T1000 (cell line): ENCODE data around the gene PWP2.
"Not testable (repeated sequence)": the region's sequence is repeated elsewhere in the genome, so short reads cannot be mapped to it uniquely, and the experiment has no call there.

Experiments
- DNase-seq: peaks from one replicate; lab custom pipeline; 2025; ENCODE audit warnings: mixed read lengths; lab: John Stamatoyannopoulos, UW

Gene PWP2

DNA sequence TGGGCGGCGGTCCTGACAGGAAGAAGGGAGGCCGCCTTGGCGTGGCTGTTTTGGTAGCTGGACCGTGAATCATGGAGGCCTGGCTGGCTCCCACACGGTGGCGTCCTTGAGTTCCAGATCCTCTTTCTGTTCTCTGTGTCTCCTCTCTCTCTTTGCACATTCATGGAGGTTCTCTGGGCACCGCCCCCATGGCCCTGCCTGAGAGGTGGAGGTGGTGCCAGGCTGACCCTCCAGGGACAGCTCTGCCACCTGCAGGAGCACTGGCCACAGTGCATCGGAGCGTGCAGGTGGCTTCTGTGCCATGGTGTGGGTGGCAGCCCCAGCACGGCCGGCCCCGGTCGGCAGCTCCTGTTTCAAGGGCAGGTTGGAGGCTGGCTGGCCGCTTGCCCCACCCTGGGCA lies 30.8 kb downstream of the PWP2 start:
- DNase-seq, result not testable (repeated sequence)

DNA sequence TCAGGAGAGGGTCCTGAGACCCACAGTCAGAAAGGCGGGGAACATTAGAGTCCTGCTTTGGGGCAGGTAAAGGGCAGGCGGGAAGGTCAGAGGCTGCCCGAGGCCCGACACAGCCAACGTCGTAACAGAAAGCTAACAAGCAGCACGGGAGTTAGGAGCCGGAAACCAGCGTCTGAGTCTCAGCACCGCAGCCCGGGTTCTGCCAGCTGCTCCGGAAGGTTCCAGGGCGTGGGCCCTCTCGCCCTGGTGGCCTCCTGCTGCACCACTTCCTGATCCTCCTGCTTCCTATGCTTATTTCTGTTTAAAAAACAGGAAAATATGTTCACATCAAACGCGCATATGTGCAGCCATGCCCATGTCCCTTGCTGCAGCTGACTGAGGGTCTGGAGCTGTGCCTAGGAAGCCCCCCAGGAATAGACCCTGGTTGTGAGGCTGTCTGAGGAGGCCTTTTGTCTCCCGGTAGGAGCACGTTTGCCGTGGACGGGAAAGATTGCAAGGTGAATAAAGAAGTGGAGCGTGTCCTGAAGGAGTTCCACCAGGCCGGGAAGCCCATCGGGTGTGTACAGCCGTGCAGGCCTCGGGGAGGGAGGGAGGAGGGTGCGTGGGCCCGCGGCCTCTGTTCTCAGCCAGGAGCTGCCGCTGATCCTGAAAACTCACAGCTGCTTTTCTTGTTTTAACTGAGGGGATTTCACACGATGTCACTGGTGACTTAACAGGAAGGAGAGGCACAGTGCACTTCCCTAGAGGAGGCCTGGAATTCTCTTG lies 32.8 kb downstream of the PWP2 start:
- DNase-seq, result not testable (repeated sequence)

DNA sequence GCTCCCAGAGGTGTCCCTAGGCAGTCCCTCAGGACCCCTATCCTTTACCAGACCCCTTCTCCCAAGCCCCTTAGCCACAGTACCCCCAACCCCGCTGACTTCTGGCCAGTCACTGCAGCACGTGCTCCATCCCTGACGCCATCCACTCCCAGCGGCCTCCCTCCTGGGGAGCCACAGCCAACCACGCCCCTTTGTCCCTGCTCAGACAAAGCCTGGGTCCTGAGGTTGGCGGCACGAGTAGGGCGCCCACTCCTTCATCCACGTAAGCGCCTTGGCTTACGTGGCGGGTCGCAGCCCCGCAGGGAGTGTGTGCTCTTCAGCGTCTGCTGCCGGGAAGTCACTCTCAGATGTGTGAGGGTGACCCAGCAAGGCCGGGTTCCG lies 33.3 kb downstream of the PWP2 start:
- DNase-seq, result not testable (repeated sequence)

DNA sequence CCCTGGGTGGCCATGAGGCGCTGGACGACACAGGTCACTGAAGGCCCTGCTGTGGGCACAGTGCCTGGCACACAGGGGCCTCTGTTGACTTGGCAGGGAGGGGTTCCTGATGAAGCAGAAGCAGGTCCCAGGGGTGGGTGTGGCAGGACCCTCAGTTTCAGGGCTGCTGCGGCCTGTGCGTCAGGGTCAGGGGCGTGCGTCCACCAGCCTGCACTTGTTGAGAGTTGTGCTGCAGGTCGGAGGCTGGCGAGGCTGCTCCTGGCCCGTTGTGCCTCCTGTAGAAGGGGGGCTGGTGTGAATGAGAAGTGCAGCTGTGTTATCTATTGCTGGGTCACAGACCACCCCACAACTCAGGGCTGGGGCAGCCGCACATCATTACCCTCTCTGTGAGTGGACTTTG lies 35.3 kb downstream of the PWP2 start:
- DNase-seq, result not testable (repeated sequence)

DNA sequence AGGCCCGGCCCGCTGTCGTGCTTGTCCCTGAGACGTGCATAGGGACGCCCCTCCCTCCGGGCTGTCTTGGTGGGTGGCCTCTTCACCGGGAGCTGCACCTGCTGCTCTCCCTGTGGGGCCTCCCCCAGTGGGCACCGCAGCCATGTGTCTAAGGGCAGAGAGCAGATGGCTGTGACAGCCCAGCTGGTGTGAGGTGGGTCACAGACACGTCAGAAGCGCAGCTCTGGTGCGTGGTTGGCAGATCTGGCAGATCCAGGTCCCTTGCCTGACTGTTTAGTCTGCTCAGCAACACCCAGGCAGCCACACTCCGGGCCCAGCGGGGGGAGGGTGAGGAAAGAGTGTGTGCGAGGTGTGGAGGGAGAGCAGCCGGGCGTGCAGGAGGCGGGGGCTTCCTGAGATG lies 36.2 kb downstream of the PWP2 start:
- DNase-seq, result not testable (repeated sequence)

DNA sequence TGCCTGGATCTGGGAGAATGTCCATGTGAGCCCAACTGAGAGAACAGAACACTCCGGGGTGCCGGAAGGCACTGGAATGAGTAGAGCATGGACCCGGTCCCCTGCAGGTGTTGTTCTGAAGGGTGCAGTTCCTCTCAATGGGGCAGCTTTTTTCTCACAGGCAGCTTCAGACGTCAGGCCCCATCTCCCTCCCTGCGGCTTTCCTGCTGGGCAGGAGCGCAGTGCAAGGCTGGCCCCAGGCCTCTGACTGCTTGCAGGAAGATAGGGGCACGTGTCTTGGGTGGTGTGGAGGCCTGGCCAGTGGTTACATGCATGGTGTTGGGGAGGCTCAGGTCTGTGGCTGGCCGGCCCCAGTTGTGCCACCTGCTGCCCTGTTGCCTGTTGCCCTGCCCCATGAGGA lies 36.8 kb downstream of the PWP2 start:
- DNase-seq, result not testable (repeated sequence)

DNA sequence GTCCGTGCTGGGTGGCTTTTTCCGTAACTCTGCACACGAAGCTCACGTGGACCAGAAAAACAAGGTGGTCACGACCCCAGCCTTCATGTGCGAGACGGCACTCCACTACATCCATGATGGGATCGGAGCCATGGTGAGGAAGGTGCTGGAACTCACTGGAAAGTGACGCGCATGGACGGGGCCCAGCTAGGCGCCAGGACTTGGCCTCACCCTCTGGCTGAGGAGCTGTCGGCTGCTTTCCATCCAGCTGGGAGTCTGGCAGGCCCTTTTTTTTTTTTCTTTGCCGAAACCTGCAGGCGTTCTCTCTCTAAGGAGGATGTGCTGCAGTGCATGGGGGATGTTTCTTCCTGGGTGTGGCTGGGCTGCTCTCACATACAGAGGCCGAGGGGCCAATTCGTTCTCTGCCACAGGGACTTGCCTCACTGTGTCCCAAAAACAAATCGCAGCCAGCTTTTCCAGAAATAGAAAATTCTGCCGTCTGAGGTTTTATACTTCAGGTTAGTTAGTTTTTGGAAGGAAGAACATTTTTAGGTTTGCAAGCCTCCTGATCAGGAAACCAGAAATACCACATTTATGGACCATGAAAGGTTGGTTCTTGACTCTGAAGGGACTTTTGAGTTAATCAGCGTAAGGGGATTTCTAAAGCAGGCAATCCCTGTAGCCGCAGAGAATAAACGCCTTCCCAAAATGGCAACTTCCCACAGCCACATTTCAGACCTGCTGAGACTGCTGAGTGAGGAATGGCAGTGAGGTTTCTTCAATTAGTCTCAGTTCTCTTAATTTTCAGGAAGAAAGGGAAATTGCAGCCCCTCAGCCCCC lies 37.8 kb downstream of the PWP2 start:
- not testable (repeated sequence) for DNase-seq

DNA sequence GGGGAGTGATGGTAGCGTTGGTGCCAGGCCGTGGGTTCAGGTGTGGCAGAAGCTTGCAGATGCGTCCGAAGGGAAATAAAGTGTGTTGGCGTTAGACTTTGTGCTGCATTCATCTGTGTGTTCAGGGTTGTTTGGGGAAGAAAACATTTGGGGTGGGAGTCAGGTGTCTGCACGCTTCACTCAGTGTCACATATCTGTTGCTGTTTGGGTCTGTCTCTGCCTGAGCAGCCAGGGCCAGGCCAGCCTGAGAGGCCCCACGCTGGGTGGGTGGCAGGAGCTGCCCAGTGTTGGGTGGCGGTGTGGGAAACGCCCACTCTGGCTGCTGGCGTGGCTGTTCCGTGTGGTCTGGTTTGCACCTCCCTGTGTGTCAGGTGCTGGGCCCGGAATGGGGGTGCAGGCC lies 38.4 kb downstream of the PWP2 start:
- not testable (repeated sequence) for DNase-seq

DNA sequence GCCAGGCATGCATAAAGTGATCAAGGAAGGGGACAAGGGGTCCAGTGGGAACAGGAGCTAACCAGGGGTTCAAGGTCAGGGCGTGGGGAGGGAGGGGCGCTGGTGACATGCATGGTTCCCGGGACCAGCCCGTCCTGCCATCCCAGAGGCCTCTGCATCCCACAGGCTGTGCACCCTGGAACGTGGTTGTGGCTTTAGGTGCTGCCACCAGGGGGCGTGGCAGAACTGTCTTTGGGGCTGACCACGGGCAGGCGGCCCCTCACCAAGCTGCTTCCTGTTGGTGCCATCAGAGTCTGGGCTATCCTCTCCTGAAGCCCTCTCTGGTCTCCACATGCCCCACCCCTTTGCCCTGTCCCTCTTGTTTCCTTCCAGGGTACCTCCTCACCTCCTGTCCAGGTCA lies 39.9 kb downstream of the PWP2 start:
- DNase-seq, result not testable (repeated sequence)

DNA sequence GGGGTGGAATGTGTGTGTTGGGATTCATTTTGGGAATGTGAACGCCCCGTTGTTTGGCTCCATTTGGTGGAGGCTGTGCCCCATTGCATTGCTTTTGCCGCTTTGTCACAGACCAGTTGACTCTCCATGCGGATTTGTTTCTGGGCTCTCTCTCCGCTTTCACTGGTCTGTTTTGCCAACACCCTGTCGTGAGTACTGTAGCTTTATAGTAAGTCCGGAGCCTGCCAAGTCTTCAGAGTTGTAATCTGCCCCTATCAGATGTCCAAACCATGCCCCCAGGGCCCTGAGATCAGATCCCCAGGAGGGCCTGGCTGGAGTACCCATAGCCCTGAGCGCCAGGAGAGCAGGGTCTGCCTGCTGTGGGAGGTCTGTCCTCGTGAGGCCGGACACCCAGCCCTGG lies 43.1 kb downstream of the PWP2 start:
- not testable (repeated sequence) for DNase-seq

DNA sequence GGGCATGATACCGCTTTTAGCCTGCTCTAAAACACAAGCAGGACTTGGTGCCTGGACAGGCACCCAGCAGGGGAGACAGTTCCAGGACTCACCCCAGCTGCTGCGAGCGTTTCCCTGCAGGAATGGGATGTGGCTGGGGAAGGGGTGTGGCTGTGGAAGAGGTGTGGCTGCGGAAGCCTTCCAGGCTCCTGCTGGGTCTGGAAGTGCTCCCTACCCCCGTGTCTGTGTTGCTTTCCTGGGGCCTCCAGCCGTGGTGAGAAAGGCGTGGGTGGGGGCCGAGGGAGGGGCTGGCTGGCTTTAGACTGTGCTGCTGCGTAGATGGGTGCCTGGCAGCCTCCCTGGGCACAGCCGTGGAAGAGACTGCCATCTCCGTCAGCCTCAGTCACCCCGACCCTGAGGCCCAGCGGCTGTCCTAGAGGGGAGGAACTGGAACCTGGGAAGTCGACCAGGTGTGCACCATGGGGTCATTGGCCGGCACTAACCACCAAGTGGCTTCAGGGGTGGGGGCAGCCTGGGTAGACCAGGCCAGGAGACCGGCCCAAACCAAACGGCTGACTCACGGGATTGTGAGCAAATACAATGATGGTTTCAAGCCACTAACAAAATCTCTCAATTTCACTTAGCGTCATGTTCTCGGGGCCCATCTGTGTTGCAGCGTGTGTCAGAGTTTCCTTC lies 46.2 kb downstream of the PWP2 start:
- not testable (repeated sequence) for DNase-seq

DNA sequence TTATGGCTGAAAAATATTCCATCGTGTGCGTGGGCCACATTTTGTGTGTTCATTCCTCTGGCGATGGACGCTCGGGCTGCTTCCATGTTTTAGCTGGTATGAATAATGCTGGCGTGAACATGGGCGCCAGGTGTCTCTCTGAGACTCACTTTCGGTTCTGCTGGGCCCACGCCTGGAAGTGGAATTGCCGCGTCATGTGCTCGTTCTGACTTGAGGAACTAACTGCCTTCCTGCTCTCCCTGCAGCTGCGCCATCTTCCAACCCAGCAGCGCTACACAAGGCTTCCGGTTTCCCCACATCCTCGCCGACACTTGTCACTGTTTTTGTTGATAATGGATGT lies 46.7 kb downstream of the PWP2 start:
- not testable (repeated sequence) for DNase-seq

DNA sequence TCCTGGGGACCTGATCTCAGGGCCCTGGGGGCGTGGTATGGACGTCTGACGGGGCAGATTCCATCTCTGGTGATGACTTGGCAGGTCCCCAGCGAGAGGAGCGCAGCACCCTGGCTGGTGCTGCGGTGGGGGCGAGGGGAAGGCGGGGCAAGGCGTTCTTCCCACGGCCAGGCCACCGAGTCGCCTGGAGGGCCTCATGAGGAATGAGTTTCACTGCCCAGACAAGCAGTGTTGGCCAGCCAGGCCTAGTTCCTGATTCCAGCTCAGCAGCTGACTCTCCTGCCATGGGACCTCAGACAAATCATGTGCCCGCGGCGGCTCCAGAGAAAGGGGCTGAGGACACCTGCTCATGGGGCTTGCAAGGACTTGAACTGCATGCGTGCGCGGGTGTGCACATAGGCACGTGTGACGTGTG lies 47.6 kb downstream of the PWP2 start:
- not testable (repeated sequence) for DNase-seq

DNA sequence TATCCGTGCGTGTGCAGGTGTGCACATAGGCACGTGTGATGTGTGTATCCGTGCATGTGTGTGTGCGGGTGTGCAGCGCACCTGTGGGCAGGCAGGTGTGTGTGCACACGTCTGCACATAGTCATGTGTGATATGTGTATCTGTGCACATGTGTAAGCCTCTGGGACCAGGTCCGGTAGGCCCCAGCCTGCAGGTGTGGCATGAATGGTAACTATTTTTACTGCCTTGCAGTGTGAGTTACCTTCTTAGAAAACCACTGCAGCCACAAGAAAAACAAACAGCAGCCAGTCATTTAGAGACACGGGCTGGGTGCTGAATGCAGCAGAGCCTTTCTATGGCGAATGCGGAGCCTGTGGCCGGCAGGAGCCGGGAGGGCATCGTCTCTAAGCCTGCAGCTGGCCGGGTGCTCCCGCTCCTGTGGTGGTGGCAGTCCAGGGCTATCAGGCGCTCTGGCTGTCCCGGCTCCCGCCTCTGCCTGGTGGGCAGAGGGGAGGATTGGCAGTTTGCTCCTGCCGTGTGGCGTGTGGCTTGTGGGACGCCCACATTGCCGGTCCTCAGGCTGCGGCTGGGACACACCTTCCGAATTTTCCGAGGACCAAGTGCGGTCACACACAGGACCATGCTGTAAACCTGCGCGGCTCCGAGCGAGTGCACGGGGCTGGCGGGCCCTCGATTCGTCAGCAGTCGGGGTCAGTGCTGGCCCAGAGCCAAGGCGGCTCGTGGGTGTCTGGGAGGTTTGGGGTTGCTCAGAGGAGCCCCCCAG lies 48.2 kb downstream of the PWP2 start:
- not testable (repeated sequence) for DNase-seq

DNA sequence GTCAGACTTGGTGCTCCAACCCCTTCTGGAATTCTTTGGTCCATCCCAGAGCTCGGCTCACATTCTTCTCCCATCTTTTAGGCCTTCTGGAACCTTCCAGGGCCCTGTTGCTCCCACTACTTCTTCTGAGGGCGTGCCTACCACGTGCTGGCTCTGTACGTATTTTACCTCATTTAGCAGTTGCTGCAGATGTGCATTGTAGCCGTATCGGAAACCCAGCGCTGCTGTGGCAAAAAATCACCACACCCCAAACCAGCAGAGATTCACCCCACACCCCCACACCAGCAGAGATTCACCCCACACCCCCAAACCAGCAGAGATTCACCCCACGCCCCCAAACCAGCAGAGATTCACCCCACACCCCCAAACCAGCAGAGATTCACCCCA lies 48.8 kb downstream of the PWP2 start:
- not testable (repeated sequence) for DNase-seq

DNA sequence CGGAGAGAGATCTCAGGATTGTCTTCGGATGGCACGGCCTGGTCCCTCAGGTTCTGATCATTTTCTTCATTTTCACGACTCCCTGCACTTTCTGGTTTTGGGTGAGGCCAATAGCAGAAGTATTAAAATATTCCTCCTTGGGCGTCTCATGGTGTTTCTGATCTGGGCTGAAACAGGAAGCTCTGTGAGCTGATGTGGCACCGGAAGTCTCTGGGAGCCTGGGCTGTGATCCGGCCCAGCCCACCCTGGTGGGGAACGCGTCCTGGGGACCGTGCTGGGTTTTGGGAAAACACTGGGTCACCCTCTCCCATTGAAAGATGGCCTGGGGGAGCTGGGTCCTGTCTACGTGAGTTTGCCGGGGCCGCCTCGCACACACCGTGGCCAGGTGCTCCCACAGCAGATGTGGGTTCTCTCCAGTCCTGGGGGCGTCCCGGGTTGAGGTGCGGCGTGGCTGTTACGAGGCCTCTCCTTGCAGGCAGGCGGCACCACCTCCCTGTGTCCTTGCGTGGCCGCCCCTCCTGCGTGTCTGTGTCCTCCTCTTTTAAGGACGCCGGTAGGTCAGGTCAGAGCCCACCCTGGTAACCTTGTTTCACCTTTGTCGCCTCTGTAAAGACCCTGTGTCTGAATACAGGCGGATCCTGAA lies 50.4 kb downstream of the PWP2 start:
- DNase-seq, result not testable (repeated sequence)

DNA sequence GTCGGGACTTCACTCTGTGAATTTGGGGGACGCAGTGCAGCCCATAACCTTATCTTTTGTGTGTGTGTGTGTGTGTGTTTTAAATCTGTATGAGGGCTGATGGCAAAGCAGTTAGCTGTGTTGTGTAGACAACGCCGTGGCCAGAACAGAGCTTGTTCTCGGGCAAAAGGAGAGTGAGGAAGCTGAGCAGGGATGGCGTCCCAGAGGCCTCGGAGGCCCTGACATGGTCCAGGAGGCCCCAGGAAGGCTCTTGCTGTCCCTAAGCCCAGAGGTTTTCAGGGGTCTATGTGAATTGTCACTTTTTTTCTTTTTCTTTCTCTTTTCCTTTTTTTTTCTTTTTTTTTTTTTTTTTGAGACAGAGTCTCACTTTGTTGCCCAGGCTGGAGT lies 50.9 kb downstream of the PWP2 start:
- not testable (repeated sequence) for DNase-seq

DNA sequence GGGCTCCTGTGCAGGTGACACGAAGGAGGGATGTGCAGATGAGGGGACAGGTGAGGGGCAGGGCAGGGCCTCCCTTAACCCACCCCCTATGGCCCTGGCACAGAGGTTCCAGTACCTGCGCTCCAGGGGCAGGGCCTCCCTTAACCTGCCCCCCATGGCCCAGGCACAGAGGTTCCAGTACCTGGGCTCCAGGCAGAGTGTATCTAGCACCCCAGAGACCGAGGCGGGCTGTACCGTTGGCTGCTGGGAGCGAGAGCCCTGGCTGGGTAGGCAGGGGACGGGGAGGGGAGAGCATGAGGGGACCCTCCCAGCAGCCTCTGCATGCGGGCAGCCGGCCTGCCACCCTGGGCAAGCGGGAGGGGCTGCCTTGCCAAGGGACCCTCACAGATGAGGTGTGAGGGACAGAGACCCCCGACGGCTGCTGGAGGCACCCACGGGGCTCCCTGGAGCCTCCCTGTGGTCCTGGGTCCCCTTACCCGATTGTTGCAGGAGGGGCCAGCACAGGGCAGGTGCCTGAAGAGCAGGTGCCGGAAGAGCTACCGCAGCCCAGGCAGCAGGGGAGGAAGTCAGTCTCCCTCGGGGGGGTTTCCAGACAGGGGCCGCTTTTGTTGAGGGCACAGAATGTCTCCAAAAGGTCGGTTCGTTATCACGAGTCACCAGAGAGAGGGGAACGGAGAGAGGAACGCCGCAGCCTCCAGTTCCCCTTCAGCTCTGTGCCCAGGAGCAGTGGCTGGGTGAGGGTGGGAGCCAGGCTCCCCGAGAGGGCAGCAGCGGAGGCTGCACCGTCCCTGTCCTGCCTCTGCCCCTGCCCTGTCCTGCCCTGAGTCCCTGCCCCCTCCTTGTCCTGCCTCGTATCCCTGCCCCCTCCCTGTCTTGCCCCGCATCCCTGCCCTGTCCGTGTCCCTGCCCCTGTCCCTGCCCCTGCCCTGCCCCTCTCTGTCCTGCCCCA lies 52.4 kb downstream of the PWP2 start:
- DNase-seq, result not testable (repeated sequence)

DNA sequence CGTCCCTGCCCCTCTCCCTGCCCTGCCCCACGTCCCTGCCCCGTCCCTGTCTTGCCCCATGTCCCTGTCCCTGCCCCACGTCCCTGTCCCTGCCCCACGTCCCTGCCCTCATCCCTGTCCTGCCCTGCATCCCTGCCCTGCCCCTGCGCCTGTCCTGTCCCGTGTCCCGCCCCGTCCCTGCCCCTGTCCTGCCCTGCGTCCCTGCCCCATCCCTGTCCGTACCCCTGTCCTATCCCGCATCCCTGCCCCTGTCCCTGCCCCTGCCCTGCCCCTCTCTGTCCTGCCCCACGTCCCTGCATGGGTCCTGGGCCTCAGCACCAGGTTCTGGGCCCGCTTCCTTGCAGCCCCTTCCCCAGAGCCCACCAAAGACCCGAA lies 53.1 kb downstream of the PWP2 start:
- DNase-seq, result not testable (repeated sequence)

DNA sequence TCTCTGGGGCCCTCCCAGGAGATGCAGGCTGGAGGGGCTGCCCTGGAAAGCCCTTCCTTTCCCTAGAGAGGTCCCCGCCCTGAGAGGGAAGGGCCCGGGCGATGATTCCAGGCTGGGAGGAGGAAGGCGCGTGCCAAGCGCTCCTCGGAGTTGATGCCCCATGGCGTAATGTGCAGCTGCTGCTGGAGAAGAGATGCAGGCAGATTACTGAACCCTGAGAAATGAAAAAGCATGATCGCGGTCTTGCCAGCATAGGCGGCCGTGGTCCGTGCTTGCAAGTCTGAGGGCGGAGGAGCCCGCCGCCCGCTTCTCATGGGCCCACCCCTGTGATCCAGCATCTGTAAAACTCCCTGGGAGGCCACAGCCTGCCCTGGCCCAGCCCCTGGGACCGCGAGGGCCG lies 53.6 kb downstream of the PWP2 start:
- DNase-seq, result not testable (repeated sequence)
